GM18907 (cell line): ENCODE results near the gene RRAS.

Experiments used
- ATAC-seq: cut with Tn5 transposase; IDR thresholded peaks from one replicate; pipeline ENCODE4 v1.9.1; 2021; ENCODE audit warnings: mild to moderate bottlenecking, moderate library complexity; ENCODE audit not compliant: unreplicated experiment

RRAS gene

DNA sequence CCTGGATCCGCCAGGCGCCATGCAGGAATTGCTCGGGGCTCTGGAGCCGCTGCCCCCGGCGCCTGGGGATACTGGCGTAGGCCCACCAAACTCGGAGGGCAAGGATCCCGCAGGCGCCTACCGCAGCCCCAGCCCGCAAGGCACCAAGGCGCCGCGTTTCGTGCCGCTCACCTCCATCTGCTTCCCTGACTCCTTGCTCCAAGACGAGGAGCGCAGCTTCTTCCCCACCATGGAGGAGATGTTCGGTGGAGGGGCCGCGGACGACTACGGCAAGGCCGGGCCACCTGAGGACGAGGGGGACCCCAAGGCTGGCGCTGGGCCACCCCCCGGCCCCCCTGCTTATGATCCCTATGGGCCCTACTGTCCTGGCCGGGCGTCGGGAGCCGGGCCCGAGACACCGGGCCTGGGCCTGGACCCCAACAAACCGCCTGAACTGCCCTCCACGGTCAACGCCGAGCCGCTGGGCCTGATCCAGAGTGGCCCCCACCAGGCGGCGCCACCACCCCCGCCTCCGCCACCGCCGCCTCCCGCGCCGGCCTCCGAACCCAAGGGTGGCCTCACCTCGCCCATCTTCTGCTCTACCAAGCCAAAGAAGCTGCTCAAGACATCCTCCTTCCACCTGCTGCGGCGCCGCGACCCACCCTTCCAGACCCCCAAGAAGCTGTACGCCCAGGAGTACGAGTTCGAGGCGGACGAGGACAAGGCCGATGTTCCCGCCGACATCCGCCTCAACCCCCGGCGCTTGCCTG, 42.8 kb downstream of the RRAS start:
- ATAC-seq: no peak

DNA sequence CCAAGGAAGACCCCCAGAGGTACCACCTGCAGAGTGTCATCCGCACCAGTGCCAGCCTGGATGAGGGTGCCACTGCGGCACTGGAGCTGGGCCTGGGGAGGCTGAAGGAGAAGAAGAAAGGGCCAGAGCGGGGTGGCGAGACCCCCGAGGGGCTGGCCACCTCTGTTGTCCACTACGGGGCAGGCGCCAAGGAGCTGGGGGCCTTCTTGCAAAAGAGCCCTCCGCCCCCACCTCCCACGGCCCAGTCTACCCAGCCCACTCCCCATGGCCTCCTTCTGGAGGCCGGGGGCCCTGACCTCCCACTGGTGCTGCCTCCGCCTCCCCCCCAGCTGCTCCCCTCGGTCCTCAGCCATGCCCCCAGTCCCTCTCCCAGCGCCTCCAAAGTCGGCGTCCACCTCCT, 43.5 kb downstream of the RRAS start:
- no peak for ATAC-seq

GRCh38 chr19:49595819-49596404, 44.0 kb downstream of the RRAS start:
- no peak for ATAC-seq

- no peak for ATAC-seq
Observed at GRCh38 chr19:49594993-49595818, 44.7 kb downstream of the RRAS start.

GRCh38 chr19:49594157-49594992, 45.6 kb downstream of the RRAS start:
- no peak for ATAC-seq

GRCh38 chr19:49593233-49594113, 46.5 kb downstream of the RRAS start:
- peak; percentile 43 for ATAC-seq

DNA sequence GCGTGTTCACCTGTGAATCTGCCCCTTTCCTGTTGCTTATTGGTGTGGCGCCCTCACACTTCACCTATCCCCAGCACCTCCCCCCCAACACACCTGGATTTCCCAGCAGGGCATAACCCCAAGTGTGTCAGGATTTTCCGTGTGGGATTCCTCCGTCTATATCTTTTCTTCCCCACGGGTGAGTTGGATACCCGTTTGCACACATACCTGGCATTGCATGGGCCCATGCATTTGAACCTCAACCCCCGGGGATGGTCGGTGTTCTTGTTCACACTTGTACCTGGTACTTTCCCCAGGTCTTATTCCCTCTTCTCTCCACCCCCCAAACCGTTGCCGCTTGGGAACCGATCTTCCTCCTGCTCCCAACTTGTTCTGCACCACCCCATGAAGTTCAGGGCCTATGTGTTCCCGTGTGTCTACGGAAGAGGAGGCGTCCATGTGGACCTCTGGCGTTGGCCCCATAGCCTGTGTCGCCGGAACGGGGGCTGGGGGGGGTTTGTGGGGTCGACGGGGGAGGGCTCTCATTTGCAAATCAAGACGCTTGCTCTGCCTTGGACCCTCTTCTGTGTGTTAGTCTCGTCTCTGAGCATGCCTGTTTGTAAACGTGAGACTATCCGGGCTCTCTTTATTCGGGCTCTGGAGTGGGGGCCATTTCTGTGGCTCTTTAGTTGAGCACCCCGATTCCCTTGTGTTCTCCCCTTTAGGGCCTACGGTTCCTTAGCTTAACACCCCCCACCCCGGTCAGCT, 47.3 kb downstream of the RRAS start:
- ATAC-seq: no peak

- no peak for ATAC-seq
Observed at GRCh38 chr19:49591731-49592485, 48.0 kb downstream of the RRAS start.

DNA sequence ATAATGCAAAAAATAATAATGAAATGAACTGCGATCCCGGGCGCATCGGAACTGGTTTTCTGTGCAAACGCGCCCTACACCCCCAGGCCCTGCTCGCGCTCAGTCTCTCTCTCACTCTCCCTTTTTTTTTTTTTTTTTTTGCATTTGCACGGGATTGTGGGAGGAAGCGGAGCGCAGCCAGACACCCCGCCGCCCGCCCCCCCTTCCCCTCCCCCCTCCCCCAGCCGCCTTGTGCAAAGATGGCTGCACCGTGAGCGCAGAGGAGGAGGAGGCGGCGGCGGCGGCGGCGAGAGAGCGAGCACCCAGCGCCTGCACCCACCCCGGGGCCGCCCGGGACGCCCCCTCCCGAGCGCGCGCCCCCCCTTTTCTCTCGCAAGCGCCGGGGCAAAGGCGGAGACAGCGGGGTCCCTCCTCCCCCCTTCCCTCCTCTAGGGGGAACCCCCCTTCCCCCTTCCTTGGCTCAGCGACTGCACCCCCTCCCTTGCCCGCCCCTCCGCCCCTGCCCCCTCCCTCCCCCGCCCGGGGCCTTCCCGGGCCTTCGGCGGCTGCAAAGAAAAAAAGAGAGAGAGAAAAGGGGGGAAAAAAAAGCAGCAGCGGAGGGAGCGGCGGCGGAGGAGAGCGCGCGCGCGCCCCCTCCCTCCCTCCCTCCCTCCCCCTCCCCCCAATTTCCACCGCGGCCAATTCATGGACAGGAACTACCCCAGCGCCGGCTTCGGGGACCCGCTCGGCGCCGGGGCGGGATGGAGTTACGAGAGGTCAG, 48.8 kb downstream of the RRAS start, which contains the start of gene PRR12:
Gene PRR12 (plus strand): TSS at position 212 of the 760 bp plus-strand sequence. CDS start 473 bp downstream, at position 685.
- ATAC-seq: peak; percentile 16

GRCh38 chr19:49590071-49590970, 49.6 kb downstream of the RRAS start:
- peak; percentile 61 for ATAC-seq

DNA sequence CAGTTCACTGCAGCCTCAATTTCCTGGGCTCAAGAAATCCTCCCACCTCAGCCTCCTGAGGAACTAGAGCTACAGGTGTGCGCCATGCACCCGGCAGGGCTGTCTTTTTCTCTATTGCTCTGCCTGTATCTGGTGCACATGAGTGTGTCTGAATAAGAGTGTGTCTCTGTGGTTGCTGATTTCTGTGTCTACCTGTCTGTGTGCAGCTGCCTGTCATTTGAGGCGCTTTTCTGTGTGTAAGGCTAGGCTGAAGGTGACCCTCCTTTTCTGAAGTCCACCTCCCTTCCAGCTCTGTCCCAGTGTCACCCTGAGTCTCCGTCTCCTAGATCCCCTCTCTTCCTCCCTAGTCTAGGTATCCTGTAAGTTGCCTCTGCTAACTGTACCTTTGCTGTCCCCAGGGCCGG, 50.4 kb downstream of the RRAS start:
- no peak for ATAC-seq

DNA sequence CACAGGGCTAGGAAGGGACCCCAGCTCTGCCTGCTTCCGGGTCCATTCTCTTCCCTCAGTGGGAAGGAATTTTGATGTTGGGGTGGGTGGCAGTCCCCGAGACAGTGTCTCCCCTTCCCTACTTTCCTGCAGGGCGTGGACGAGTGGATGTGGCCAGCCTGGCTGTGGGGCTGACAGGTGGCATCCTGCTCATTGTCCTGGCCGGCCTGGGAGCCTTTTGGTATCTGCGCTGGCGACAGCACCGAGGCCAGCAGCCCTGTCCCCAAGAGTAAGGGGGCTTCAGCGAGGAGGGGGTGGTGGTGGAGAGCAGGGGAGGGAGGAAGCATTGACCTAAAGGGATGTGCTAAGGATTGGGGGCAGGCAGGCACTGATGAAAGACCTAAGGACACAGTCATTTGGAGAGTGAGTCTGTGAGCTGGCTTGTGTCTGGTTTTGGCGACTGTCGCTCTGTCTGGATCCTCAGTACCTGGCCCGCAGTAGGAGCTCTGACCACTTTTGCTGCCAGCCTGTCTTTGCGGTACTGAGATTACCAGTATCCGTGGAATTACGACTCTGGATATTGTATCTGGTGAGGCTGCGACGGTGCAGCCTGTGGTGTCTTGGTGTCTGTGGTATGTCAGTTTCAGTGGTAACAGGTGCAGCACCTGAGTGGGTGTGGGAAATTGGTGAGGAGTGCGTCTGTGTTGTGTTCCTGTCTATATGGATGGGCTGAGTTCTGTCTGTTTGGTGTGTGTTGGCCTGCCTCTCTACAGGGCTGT, 51.4 kb downstream of the RRAS start:
- ATAC-seq: no peak

DNA sequence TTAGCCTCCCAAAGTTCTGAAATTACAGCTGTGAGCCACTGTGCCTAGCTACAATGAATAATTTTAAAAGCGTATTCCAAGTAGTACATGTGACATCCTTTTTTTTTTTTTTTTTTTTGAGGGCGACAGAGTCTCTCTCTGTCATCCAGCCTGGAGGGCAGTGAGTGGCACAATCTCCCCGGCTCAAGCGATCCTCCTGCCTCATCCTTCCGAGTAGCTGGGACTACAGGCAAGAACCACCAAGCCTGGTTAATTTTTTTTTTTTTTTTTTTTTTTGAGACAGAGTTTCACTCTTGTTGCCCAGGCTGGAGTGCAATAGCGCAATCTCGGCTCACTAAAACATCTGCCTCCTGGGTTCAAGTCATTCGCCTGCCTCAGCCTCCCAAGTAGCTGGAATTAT, 52.7 kb downstream of the RRAS start:
- no peak for ATAC-seq
